Measurements from ENCODE around the gene PGLYRP1.

The PGLYRP1 gene

GRCh38 chr19:46022431-46023310, at the start of gene PGLYRP1:
TSS of gene PGLYRP1 (minus strand) at chr19:46023053. CDS start at chr19:46023021, 32 bp downstream.
- no peak for DNase-seq

GRCh38 chr19:46069806-46070341, 47.0 kb upstream of the PGLYRP1 start:
- DNase-seq = no peak

DNA sequence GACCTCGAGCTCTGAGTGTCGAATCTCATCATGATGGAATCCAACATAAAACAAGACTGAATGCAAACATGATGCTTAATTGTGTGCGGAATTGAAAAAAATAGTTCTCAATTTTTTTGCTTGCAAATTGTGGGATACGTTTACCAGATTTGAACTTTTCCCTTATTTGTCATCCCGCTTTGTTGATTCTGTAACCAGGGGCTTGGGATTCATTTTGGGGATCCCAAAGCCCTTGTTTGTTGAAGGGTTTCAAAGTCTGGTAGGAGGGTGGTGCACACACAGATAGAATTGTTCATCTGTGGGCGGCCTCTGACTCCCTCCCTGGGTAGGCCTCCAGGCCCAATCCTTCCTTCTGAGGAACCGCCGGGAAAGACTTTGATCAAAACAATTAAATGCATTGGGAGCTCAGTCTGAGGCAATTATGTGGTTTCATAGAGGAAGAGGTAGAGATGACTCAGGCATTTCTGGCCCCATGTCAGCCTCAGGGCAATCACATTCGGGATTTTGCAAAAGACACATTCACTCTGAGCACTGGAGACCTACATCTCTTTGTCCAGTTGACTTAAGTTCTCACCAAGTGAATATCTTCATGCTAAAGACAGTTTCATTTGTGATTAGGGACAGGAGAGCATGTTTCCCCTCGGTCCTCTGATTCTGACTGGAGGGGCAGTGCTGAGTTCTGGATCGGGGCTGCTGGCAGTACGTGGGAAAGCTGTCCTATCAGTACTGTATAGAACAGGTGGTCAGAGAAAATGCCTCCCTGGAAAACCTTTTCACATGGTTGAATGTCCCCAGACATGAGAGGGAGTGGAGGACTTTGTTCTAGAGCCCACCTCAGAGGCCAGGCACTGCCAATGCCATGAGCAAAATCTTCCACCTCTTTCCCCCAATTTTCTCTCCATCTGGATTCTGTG, 45.7 kb upstream of the PGLYRP1 start:
- no peak for DNase-seq

DNA sequence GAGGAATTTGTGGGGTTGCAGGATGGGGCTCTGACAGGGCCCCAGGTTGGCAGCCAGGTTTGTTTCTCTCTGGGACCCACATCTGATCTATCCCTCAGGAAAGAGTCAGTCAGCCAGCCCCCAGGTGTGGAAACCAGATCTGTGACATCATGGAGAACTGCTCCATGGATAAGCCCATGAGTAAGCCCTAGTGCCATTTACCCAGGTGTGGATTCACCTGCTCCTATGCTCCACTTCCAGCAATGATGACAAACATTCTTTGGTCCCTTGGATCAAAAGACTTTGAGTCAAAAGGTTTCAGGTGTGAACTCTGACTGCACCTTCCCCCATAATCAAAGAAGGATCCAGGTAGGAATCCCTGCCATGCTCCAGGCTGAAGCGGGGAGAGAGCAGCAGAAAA, 44.8 kb upstream of the PGLYRP1 start:
- no peak for DNase-seq

- DNase-seq = no peak
Observed at GRCh38 chr19:46066471-46066870, 43.6 kb upstream of the PGLYRP1 start.

- DNase-seq = no peak
Observed at GRCh38 chr19:46065486-46066071, 42.7 kb upstream of the PGLYRP1 start.

GRCh38 chr19:46063201-46063600, 40.3 kb upstream of the PGLYRP1 start:
- DNase-seq = no peak

GRCh38 chr19:46060012-46060411, 37.2 kb upstream of the PGLYRP1 start:
- no peak for DNase-seq

DNA sequence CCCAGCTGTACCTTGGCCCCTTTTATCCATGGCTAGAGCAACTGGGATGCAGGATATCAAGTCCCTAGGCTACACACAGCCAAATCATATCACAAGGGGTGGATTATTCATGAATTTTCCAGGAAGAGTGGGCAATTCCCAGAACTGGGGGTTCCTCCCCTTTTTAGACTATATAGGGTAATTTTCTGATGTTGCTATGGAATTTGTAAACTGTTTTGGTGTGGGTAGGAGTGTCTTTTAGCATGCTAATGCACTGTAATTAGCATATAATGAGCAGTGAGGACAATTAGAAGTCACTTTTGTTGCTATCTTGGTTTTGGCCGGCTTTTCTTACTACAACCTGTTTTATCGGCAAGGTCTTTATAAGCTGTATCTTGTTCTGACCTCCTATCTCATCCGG, 35.9 kb upstream of the PGLYRP1 start:
- no peak for DNase-seq

DNA sequence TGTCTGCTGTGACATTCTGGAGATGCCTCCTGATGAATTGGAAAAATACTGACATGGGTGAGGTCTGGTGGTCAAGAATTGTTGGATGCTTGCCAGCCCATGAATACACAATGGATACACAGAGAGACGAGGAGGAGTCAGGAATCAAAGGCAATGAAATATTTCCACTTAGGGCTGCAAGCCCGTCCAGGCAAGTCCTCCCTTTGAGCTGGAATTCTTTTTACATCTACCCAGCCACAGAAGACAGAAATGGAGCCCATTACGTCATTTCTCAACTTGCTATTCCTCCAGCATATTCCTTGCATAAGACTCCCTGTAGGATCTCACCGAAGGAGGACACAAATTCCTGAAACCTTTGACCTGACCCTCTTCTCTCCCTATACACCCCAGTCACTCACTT, 33.7 kb upstream of the PGLYRP1 start:
- DNase-seq = no peak

- DNase-seq = no peak
Observed at GRCh38 chr19:46052896-46053295, 30.0 kb upstream of the PGLYRP1 start.

GRCh38 chr19:46049597-46049996, 26.7 kb upstream of the PGLYRP1 start:
- no peak for DNase-seq

DNA sequence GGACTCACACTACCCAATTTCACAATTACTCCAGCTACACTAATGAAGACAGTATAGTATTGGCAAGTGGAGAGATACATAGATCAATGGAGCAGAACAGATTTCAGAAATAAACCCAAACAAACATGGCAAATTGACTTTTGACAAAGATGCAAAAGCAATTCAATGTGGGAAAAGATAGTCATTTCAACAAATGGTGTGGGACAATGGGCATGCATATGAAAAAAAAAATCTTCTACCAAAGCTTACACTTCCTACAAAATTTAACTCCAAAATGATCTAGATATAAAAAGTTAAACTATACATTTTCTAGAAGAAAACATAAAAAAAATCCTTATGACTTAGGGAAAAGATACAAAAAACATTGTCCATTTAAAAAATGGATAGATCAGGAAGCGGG, 20.7 kb upstream of the PGLYRP1 start:
- no peak for DNase-seq

DNA sequence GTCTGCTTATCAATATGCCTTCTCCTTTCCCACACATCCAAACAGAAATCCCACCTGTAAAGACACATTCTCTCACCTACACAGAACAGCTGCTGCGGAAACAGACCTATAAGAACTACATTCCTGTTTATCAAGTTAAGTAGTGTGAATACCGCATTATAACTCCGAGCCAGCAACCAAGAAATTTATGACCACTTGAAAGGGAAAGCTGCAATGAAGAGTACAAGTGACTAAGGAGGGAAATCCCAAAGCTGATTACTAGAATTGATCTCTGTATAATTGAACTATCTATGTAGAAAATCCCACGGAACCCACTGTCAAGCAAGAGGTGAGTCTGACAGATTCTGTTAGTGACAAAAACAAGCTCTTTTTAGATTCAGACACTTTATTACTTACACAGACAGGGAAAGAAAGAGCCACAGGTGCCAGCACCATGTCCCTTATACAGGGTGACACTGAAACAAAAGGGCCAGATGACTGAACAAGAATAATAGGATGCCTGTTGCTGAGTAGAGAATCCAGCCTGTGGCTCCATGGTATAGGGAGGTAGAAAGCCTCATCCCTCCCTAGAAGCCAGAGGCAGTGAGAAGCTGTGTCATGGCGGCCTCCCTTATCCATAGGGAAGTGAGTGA, 19.5 kb upstream of the PGLYRP1 start:
- no peak for DNase-seq

DNA sequence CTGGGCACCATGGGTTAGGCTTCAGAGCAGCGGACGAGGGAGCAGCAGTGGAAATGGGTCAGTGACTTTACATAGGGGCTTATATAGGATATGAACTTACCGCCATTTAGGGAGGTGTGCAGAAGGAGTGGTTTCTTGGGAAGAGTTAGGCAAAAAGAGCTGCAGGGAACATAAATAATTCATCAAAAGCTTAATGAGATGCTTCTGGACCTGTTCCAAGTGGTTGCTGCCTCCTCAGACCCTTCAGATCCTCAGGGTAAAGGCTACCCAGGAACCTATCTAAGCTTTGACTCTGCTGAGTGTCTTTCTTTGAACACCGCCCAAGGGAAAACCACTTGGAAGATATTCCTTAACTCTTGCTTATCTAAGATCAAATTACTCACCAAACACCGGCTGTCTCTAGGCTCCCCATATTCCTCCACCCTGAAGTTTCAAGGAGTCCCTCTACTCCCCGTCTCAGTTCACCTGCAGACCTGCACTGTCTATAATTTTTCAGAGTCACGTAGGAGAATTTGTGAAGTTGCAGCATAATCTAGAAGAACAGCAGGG, 18.2 kb upstream of the PGLYRP1 start, which contains the start of gene IGFL4:
TSS of gene IGFL4 (minus strand) at position 51 of the 549 bp plus-strand sequence. CDS start at position 11, 40 bp downstream.
- no peak for DNase-seq

DNA sequence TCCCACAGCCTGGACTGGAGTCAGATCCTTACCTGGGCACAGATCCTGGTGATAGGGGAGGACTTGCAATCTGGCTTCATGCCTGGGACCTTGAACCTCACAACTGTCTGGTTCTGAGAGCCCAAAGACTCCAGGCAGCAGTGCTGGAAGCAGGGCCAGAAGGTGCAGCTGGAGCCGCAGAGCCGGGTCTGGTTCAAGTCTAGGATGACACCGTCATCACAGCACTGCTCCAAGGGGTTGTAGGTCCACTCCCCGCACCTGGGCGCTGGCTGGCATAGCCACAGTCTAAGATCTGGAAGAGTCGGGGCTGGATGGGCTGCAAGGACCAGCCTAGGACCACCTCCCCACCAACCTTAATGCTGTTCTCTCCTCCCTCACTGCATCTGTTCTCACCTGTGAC, 17.3 kb upstream of the PGLYRP1 start:
- no peak for DNase-seq

DNA sequence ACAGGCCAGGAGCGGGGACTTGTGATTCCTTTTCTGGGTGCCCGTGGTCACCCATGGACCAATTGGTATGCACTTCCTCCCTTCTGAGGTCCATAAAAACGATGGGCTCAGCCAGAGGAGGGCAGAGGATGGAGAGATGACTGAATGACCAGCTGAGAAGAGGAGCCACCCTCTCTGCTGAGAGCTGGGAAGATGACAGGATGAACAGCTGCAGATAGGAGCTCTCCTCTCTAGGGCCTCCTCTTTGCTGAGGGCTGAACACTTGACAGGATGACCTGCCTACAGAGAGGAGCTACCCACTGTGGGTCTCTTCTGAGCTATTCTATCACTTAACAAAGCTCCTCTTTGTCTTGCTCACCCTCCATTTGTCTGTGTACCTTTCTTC, 13.9 kb upstream of the PGLYRP1 start:
- DNase-seq = no peak

DNA sequence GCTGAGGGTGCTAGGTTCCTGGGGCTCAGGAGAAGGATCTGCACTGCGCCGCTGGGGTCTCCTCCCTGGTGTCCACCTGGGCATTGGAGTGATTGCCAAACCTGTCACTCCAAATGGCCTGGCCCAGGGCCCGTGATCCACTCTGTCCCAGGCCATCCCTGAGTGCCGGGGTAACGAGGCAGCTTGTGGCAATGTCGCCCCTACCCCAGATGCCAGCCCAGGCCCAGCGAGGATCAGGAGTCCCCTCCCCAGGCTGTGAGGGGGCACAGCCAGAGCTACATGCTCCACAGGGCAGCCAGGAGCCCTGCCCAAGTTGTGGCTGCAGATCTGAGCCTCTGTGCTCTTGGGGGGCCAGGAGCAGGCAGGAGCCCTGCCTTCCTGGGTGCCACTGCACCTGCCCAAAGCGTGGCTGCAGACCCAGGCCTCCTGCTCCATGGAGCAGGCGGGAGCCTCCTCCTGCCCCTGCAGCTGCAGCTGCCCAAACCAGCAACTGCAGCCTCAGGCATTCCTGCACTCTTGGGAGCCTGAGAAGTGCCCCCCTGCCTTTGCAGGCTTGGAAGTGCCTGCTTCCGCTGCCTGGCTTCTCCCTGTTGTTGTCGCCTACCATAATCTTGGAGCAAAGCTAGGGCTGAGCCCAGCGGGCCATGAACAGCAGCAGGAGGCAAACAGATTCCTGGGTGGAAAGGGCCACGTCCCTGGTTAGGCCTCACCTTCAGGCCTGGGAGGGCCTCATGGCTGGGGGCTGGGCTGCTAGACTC, 13.3 kb upstream of the PGLYRP1 start:
- DNase-seq = no peak

DNA sequence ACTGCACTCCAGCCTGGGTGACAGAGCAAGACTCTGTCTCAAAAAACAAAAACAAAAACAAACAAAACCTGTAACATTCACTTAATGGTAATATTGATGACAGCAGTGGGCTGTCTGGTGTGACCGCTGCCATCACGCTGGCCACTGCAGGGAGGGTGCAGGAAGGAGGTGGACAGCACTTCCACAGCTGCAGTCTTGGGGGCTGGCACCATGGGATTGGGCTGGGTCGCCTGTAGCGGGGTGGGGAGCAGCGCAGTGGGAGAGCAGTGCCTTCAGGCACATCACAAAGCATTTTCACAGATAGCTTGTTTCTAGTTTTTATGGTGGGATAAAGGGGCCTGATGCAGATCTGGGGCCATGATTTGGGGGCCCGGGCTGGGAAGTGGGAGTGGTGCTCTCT, 12.7 kb upstream of the PGLYRP1 start:
- DNase-seq = no peak

DNA sequence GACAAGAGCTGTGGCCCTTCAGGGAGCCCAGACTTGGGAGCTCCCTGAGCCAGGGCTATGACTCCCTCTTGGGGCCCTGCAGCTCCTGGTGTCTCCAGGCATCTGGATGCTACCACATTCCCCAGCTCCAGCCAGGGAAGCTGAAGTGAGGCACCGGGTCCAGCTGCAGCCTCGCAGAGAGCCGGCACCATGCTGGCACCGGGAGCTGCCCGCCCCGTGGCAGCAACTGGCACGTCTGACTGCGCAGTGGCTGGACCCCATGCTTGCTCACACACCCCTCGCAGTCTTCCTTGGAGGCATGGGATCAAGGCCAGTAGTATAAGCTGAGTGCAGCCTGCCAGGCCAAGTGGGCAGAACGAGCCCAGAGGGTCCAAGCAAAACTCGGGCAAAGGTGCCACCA, 10.5 kb upstream of the PGLYRP1 start:
- DNase-seq = no peak

- DNase-seq = no peak
Observed at GRCh38 chr19:46032597-46033025, 9.8 kb upstream of the PGLYRP1 start.
